HepG2 (cell line): ENCODE results near the gene CRYGA. TPM values are rescaled to one million over a fixed set of nuclear protein-coding genes. Genes with fewer than 3 reads are reported as not detected.

Experiments
- ADNP ChIP-seq: sonication (generic); formaldehyde crosslinking; IDR thresholded peaks from 2 replicates; pipeline ENCODE4 v1.4.0; 2020; ENCODE audit warnings: missing genetic modification reagents
- BCL6 ChIP-seq: IDR thresholded peaks from 2 replicates; pipeline ENCODE4 v1.6.1; 2016; ENCODE audit warnings: missing genetic modification reagents, missing compliant biosample characterization
- ELF3 ChIP-seq: IDR thresholded peaks from 2 replicates; pipeline ENCODE4 v1.6.1; 2016; ENCODE audit warnings: missing genetic modification reagents, missing compliant biosample characterization
- KDM5B ChIP-seq: sonication (generic); formaldehyde crosslinking; IDR thresholded peaks from 2 replicates; pipeline ENCODE4 v1.4.0; 2020; ENCODE audit warnings: missing genetic modification reagents, mild to moderate bottlenecking, borderline replicate concordance
- NFE2L2 ChIP-seq: fragments of 150-350 bp; IDR thresholded peaks from 2 replicates; pipeline ENCODE4 v1.6.1; 2014; ENCODE audit warnings: low read length
- NFYC ChIP-seq: IDR thresholded peaks from 2 replicates; pipeline ENCODE4 v1.6.1; 2016; ENCODE audit warnings: missing genetic modification reagents, missing compliant biosample characterization
- SAP130 ChIP-seq: IDR thresholded peaks from 2 replicates; pipeline ENCODE4 v1.6.1; 2016; ENCODE audit warnings: low read depth
- SNAI1 ChIP-seq: sonication (generic); formaldehyde crosslinking; IDR thresholded peaks from 2 replicates; pipeline ENCODE4 v1.5.0; 2020; ENCODE audit warnings: mild to moderate bottlenecking, missing genetic modification reagents, borderline replicate concordance
- SOX13 ChIP-seq, 3 experiments: fragments of 450-650 bp in 1 of 3; sonication (generic) in 1 of 3; formaldehyde crosslinking in 1 of 3; IDR thresholded peaks in 2 of 3; conservative IDR thresholded peaks in 1 of 3; 2 replicates each; pipeline versions ENCODE4 v1.5.0 to v1.6.1; 2016 to 2020; ENCODE audit warnings: antibody characterized with exemption in 1 of 3, mild to moderate bottlenecking in 1 of 3, missing compliant biosample characterization in 1 of 3, missing genetic modification reagents in 1 of 3, moderate library complexity in 1 of 3
- ZBED4 ChIP-seq: sonication (generic); formaldehyde crosslinking; IDR thresholded peaks from 2 replicates; pipeline ENCODE4 v1.4.0; 2020; ENCODE audit warnings: missing genetic modification reagents, borderline replicate concordance
- ZBTB14 ChIP-seq: sonication (generic); formaldehyde crosslinking; IDR thresholded peaks from 2 replicates; pipeline ENCODE4 v1.4.0; 2020; ENCODE audit warnings: missing genetic modification reagents
- ZBTB7A ChIP-seq: sonication (generic); formaldehyde crosslinking; IDR thresholded peaks from 2 replicates; pipeline ENCODE4 v1.8.0; 2022; ENCODE audit warnings: mild to moderate bottlenecking, missing genetic modification reagents
- ZMAT5 ChIP-seq: sonication (generic); formaldehyde crosslinking; IDR thresholded peaks from 2 replicates; pipeline ENCODE4 v1.5.0; 2020; ENCODE audit warnings: mild to moderate bottlenecking, low read depth, missing genetic modification reagents, borderline replicate concordance
- ZNF274 ChIP-seq: sonication (generic); formaldehyde crosslinking; IDR thresholded peaks from 2 replicates; pipeline ENCODE4 v1.5.1; 2020; ENCODE audit warnings: mild to moderate bottlenecking, missing genetic modification reagents
- ZNF331 ChIP-seq: sonication (generic); formaldehyde crosslinking; IDR thresholded peaks from 2 replicates; pipeline ENCODE4 v1.4.0; 2020; ENCODE audit warnings: missing genetic modification reagents
- ZNF672 ChIP-seq: sonication (generic); formaldehyde crosslinking; IDR thresholded peaks from 2 replicates; pipeline ENCODE4 v1.8.1; 2022; ENCODE audit warnings: missing genetic modification reagents
- ZNF746 ChIP-seq: sonication (generic); formaldehyde crosslinking; IDR thresholded peaks from 2 replicates; pipeline ENCODE4 v1.8.0; 2022; ENCODE audit warnings: mild to moderate bottlenecking, missing genetic modification reagents
- ZNF780A ChIP-seq: sonication (generic); formaldehyde crosslinking; IDR thresholded peaks from 2 replicates; pipeline ENCODE4 v1.8.0; 2022; ENCODE audit warnings: mild to moderate bottlenecking, missing genetic modification reagents, moderate library complexity
- polyA plus RNA-seq, 8 experiments: library from polyadenylated mRNA; depleted of rRNA in 3 of 8; stranded (reverse) in 7 of 8; unstranded in 1 of 8; fragments of >200 nt; fragmentation: Illumina TruSeq in 4 of 8; extraction: Trizol in 4 of 8; gene quantifications; 2 replicates each; pipeline versions ENCODE4 v1.2.1 to v1.2.3, GENCODE V29; 2011 to 2016; ENCODE audit warnings: low read depth in 4 of 8, missing spikeins in 1 of 8, mixed read lengths in 1 of 8; ENCODE audit not compliant: insufficient read depth in 1 of 8
- total RNA-seq, 5 experiments: library from RNA; depleted of rRNA; stranded (reverse); fragments of >200 nt; fragmentation: Illumina TruSeq; extraction: Trizol; gene quantifications; 2 replicates each; pipeline ENCODE4 v1.2.3, GENCODE V29; 2016; ENCODE audit warnings: low read depth in 1 of 5
- TF ChIP-seq, protein P1 (sequence below): sonication (generic); formaldehyde crosslinking; IDR thresholded peaks from 2 replicates; pipeline ENCODE4 v1.5.0; 2020; ENCODE audit warnings: mild to moderate bottlenecking, missing genetic modification reagents, moderate library complexity
- TF ChIP-seq, protein P2 (sequence below): sonication (generic); formaldehyde crosslinking; IDR thresholded peaks from 2 replicates; pipeline ENCODE4 v1.5.0; 2020; ENCODE audit warnings: missing genetic modification reagents, mild to moderate bottlenecking, borderline replicate concordance

Gene CRYGA
- total and polyA plus RNA-seq, 2 of the 13 experiments (the other 11 are each of a cell fraction or from before 2014, with no cell fraction given) = not detected

- TF ChIP-seq ZBED4 (CRISPR knock-in tag) = no peak
- peak; percentile 30; the same call in 1 of the 2 replicates for TF ChIP-seq ZNF331 (CRISPR knock-in tag)
- no peak for TF ChIP-seq ZMAT5 (CRISPR knock-in tag)
- no peak for TF ChIP-seq ZNF780A (CRISPR knock-in tag)
- TF ChIP-seq BCL6 = peak; percentile 88
- TF ChIP-seq SAP130 (CRISPR knock-in tag) = 0 out of 2 replicates have a peak, but pooled peaks have one; percentile 13
- TF ChIP-seq SOX13 (IDR thresholded peaks at IDR 0.05) = peak; percentile 23; the same call in 1 of the 2 replicates
- TF ChIP-seq SOX13 (CRISPR knock-in tag; conservative IDR thresholded peaks at IDR 0.05 in 1 of 2, IDR thresholded peaks at IDR 0.05 in 1 of 2) = peak in 1 of 2 experiments; percentile 85; a peak in 2 of 4 replicates
- TF ChIP-seq SNAI1 (CRISPR knock-in tag) = no peak
- no peak for TF ChIP-seq NFE2L2
- TF ChIP-seq NFYC (CRISPR knock-in tag) = no peak
- TF ChIP-seq ELF3 (CRISPR knock-in tag) = no peak
- TF ChIP-seq ADNP (CRISPR knock-in tag) = no peak
- 0 out of 2 replicates have a peak, but pooled peaks have one; percentile 24 for TF ChIP-seq ZBTB7A
- TF ChIP-seq KDM5B = no peak
- no peak for TF ChIP-seq ZNF672
- TF ChIP-seq, protein P1, sequence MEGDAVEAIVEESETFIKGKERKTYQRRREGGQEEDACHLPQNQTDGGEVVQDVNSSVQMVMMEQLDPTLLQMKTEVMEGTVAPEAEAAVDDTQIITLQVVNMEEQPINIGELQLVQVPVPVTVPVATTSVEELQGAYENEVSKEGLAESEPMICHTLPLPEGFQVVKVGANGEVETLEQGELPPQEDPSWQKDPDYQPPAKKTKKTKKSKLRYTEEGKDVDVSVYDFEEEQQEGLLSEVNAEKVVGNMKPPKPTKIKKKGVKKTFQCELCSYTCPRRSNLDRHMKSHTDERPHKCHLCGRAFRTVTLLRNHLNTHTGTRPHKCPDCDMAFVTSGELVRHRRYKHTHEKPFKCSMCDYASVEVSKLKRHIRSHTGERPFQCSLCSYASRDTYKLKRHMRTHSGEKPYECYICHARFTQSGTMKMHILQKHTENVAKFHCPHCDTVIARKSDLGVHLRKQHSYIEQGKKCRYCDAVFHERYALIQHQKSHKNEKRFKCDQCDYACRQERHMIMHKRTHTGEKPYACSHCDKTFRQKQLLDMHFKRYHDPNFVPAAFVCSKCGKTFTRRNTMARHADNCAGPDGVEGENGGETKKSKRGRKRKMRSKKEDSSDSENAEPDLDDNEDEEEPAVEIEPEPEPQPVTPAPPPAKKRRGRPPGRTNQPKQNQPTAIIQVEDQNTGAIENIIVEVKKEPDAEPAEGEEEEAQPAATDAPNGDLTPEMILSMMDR (CRISPR knock-in tag) = peak; percentile 42
- TF ChIP-seq, protein P2, sequence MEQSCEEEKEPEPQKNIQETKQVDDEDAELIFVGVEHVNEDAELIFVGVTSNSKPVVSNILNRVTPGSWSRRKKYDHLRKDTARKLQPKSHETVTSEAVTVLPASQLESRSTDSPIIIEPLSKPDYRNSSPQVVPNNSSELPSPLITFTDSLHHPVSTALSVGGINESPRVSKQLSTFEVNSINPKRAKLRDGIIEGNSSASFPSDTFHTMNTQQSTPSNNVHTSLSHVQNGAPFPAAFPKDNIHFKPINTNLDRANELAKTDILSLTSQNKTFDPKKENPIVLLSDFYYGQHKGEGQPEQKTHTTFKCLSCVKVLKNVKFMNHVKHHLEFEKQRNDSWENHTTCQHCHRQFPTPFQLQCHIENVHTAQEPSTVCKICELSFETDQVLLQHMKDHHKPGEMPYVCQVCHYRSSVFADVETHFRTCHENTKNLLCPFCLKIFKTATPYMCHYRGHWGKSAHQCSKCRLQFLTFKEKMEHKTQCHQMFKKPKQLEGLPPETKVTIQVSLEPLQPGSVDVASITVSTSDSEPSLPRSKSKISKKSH = no peak
- no peak for TF ChIP-seq ZBTB14 (CRISPR knock-in tag)
- no peak for TF ChIP-seq ZNF274 (CRISPR knock-in tag)
- TF ChIP-seq ZNF746 (CRISPR knock-in tag) = 0 out of 2 replicates have a peak, but pooled peaks have one; percentile 30
Measured at GRCh38 chr2:208179028-208179609, 15.7 kb upstream of the CRYGA start (continued).
